ENCODE data around the gene CCNL2. TPM values are rescaled to one million over a fixed set of nuclear protein-coding genes. Genes with fewer than 3 reads are reported as not detected.
A peak's percentile ranks its signal among the peaks of the same experiment; 100 is the strongest.

Gene CCNL2
- total RNA-seq, 4 donors from 2014 or later = 311 to 362 (median 339) TPM

- peaks cover 0 to 71% (median 61%) of the 10 kb centered on the region in 4 donors for H3K4me1 ChIP-seq
- no peaks in the 10 kb centered on the region for H3K27me3 ChIP-seq
- H3K9me3 ChIP-seq = no peaks in the 10 kb centered on the region
- 60 to 65% methylated on average over 51 to 72 of the region's 116 CpGs for WGBS, 2 donors
- H3K36me3 ChIP-seq = peaks cover 0 to 28% (median 4%) of the 10 kb centered on the region in 3 donors
- TF ChIP-seq POLR2A (IDR thresholded peaks at IDR 0.05) (no peak), CTCF (IDR thresholded peaks at IDR 0.05) (no peak), EP300 (IDR thresholded peaks at IDR 0.05) (no peak)
- peak overlapping the region in 2 of 4 donors; percentile 16 to 66 for H3K4me3 ChIP-seq
- peak overlapping the region; percentile 40 to 92 (median 88) for H3K27ac ChIP-seq
- no peak for DNase-seq (ENCODE audit: low spot score in 2 of 2)
These were observed 44.6 kb downstream of the CCNL2 start for GRCh38 chr1:1354271-1355247.

GRCh38 chr1:1353389-1354151 is 45.6 kb downstream of the CCNL2 start:
- no peak for TF ChIP-seq CTCF (IDR thresholded peaks at IDR 0.05)
- TF ChIP-seq POLR2A (IDR thresholded peaks at IDR 0.05) = no peak
- TF ChIP-seq EP300 (IDR thresholded peaks at IDR 0.05) = no peak
- H3K9me3 ChIP-seq = no peaks in the 10 kb centered on the region
- peak overlapping the region in 3 of 4 donors; percentile 40 to 91 (median 86) for H3K27ac ChIP-seq
- no peak for DNase-seq (ENCODE audit: low spot score in 2 of 2)
- WGBS, 2 donors = 31 to 55% methylated on average over 8 to 11 of the region's 28 CpGs
- peak overlapping the region in 1 of 4 donors; percentile 66 for H3K4me3 ChIP-seq
- peaks cover 0 to 28% (median 4%) of the 10 kb centered on the region in 3 donors for H3K36me3 ChIP-seq
- peaks cover 0 to 61% (median 54%) of the 10 kb centered on the region in 4 donors for H3K4me1 ChIP-seq
- no peaks in the 10 kb centered on the region for H3K27me3 ChIP-seq

- peak overlapping the region in 3 of 4 donors; percentile 68 to 91 (median 86) for H3K27ac ChIP-seq
- DNase-seq (ENCODE audit: low spot score in 2 of 2) = no peak
These were observed 46.2 kb downstream of the CCNL2 start for GRCh38 chr1:1352786-1353388.

More at GRCh38 chr1:1352786-1353388, 46.2 kb downstream of the CCNL2 start:
- Histone ChIP-seq H3K36me3 (peaks cover 0 to 28% (median 4%) of the 10 kb centered on the region in 3 donors), H3K27me3 (no peaks in the 10 kb centered on the region), H3K4me3 (no peak overlapping the region), H3K9me3 (no peaks in the 10 kb centered on the region), H3K4me1 (peaks cover 0 to 65% (median 56%) of the 10 kb centered on the region in 4 donors)
- TF ChIP-seq CTCF (IDR thresholded peaks at IDR 0.05) (no peak), POLR2A (IDR thresholded peaks at IDR 0.05) (no peak), EP300 (IDR thresholded peaks at IDR 0.05) (no peak)
- 31 to 51% methylated on average over 4 of the region's 5 CpGs for WGBS, 2 donors
